MV-4-11 (cell line): ENCODE measurements around the gene GNA12.
A peak's percentile ranks its signal among the peaks of the same experiment; 100 is the strongest.
"Not testable (repeated sequence)": the region's sequence is repeated elsewhere in the genome, so short reads cannot be mapped to it uniquely, and the experiment has no call there.

Source experiments
- DNase-seq: peaks from one replicate; lab custom pipeline; 2025; lab: John Stamatoyannopoulos, UW

GNA12 gene

GRCh38 chr7:2691011-2691707, 152.9 kb downstream of the GNA12 start:
- peak; percentile 58 for DNase-seq

GRCh38 chr7:2689951-2690705, 154.0 kb downstream of the GNA12 start:
- no peak for DNase-seq

GRCh38 chr7:2689343-2689847, 154.7 kb downstream of the GNA12 start:
- DNase-seq = no peak

- no peak for DNase-seq
These were observed 155.4 kb downstream of the GNA12 start for GRCh38 chr7:2688409-2689342.

GRCh38 chr7:2687881-2688318, 156.2 kb downstream of the GNA12 start, which contains the start of gene AMZ1:
AMZ1 (plus strand) TSS chr7:2688202; CDS start chr7:2700452, 12,250 bp downstream.
- DNase-seq = no peak

- no peak for DNase-seq
These were observed 156.7 kb downstream of the GNA12 start for GRCh38 chr7:2687338-2687869.

GRCh38 chr7:2686101-2686500, 158.0 kb downstream of the GNA12 start:
- DNase-seq = no peak

- DNase-seq = no peak
These were observed 159.6 kb downstream of the GNA12 start for GRCh38 chr7:2684501-2684900.

GRCh38 chr7:2681929-2682799, 161.9 kb downstream of the GNA12 start:
- DNase-seq = no peak

GRCh38 chr7:2680792-2681490, 163.2 kb downstream of the GNA12 start:
- DNase-seq = peak; percentile 47

GRCh38 chr7:2680256-2680655, 163.9 kb downstream of the GNA12 start:
- no peak for DNase-seq

- not testable (repeated sequence) for DNase-seq
These were observed 164.7 kb downstream of the GNA12 start for GRCh38 chr7:2679135-2680127.

GRCh38 chr7:2678454-2678853, 165.7 kb downstream of the GNA12 start:
- not testable (repeated sequence) for DNase-seq
